Neutrophil (primary cell): ENCODE data around the gene CAPN8.

Source experiments
- H3K27ac ChIP-seq: fragments of 200-600 bp; sonication (generic); 2 replicates; pipeline ENCODE4 v1.5.1; 2016; ENCODE audit warnings: mild to moderate bottlenecking, moderate library complexity
- H3K27me3 ChIP-seq: fragments of 200-600 bp; sonication (generic); 2 replicates; pipeline ENCODE4 v1.6.0; 2016; ENCODE audit warnings: mild to moderate bottlenecking
- H3K36me3 ChIP-seq: fragments of 200-600 bp; sonication (generic); 2 replicates; pipeline ENCODE4 v1.5.1; 2017
- H3K4me1 ChIP-seq, 2 experiments: fragments of 200-600 bp in 1 of 2; sonication (generic) in 1 of 2; 1 replicate in 1 of 2; 2 replicates in 1 of 2; pipeline versions ENCODE4 v1.5.1 to v1.6.1; 2013 to 2016; ENCODE audit warnings: low read depth in 1 of 2, low read length in 1 of 2, mild to moderate bottlenecking in 1 of 2, moderate library complexity in 1 of 2; ENCODE audit not compliant: control insufficient read depth in 1 of 2, insufficient read depth in 1 of 2
- H3K4me3 ChIP-seq, 2 experiments: fragments of 200-600 bp in 1 of 2; sonication (generic) in 1 of 2; 1 replicate in 1 of 2; 2 replicates in 1 of 2; pipeline ENCODE4 v1.5.1; 2013 to 2016; ENCODE audit warnings: low read depth in 1 of 2, low read length in 1 of 2, mild to moderate bottlenecking in 1 of 2, moderate library complexity in 1 of 2
- H3K9me3 ChIP-seq: fragments of 200-600 bp; sonication (generic); 2 replicates; pipeline ENCODE4 v1.5.1; 2016
- CTCF ChIP-seq: fragments of 200-600 bp; sonication (generic); IDR thresholded peaks from 2 replicates; pipeline ENCODE4 v1.5.1; 2016; ENCODE audit warnings: antibody characterized with exemption

CAPN8 gene

GRCh38 chr1:223712194-223712849 is 46.8 kb upstream of the CAPN8 start, which contains the start of gene CAPN2:
Gene CAPN2 (plus strand): TSS chr1:223712539. CDS start chr1:223712641, 102 bp downstream.
- Histone ChIP-seq H3K27ac (no peak within 1 kb of the TSS), H3K9me3 (no peaks in the 10 kb centered on the region), H3K4me1 (peaks cover 22 to 26% of the 10 kb centered on the region in 2 experiments), H3K4me3 (peak within 1 kb of the TSS; percentile 47 to 56), H3K36me3 (no peaks in the 10 kb centered on the region), H3K27me3 (peaks cover 75% of the 10 kb centered on the region)
- TF ChIP-seq CTCF: no peak

- Histone ChIP-seq H3K27me3 (peaks cover 73% of the 10 kb centered on the region), H3K4me3 (peak overlapping the region; percentile 24 to 47), H3K9me3 (no peaks in the 10 kb centered on the region), H3K36me3 (no peaks in the 10 kb centered on the region), H3K4me1 (peaks cover 21 to 22% of the 10 kb centered on the region in 2 experiments), H3K27ac (no peak overlapping the region)
- TF ChIP-seq CTCF: no peak
These were observed 46.3 kb upstream of the CAPN8 start for GRCh38 chr1:223711747-223712193.

- Histone ChIP-seq H3K27me3 (peaks cover 69% of the 10 kb centered on the region), H3K4me3 (no peak overlapping the region), H3K9me3 (no peaks in the 10 kb centered on the region), H3K36me3 (no peaks in the 10 kb centered on the region), H3K27ac (no peak overlapping the region), H3K4me1 (peaks cover 15 to 16% of the 10 kb centered on the region in 2 experiments)
- no peak for TF ChIP-seq CTCF
These were observed 45.7 kb upstream of the CAPN8 start for GRCh38 chr1:223711173-223711572.

GRCh38 chr1:223710179-223711133 is 45.0 kb upstream of the CAPN8 start:
- Histone ChIP-seq H3K27me3 (peaks cover 69% of the 10 kb centered on the region), H3K36me3 (no peaks in the 10 kb centered on the region), H3K9me3 (no peaks in the 10 kb centered on the region), H3K4me3 (no peak overlapping the region), H3K27ac (no peak overlapping the region), H3K4me1 (peaks cover 14 to 15% of the 10 kb centered on the region in 2 experiments)
- no peak for TF ChIP-seq CTCF

GRCh38 chr1:223709598-223709997 is 44.1 kb upstream of the CAPN8 start:
- TF ChIP-seq CTCF: no peak
- Histone ChIP-seq H3K9me3 (no peaks in the 10 kb centered on the region), H3K4me3 (no peak overlapping the region), H3K27me3 (peaks cover 69% of the 10 kb centered on the region), H3K36me3 (no peaks in the 10 kb centered on the region), H3K27ac (no peak overlapping the region), H3K4me1 (peaks cover 14 to 15% of the 10 kb centered on the region in 2 experiments)
